Measurements from ENCODE around the gene CREB3L1.

CREB3L1 gene, protein sequence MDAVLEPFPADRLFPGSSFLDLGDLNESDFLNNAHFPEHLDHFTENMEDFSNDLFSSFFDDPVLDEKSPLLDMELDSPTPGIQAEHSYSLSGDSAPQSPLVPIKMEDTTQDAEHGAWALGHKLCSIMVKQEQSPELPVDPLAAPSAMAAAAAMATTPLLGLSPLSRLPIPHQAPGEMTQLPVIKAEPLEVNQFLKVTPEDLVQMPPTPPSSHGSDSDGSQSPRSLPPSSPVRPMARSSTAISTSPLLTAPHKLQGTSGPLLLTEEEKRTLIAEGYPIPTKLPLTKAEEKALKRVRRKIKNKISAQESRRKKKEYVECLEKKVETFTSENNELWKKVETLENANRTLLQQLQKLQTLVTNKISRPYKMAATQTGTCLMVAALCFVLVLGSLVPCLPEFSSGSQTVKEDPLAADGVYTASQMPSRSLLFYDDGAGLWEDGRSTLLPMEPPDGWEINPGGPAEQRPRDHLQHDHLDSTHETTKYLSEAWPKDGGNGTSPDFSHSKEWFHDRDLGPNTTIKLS

GRCh38 chr11:46277622-46278386 is at the start of gene CREB3L1:
Gene CREB3L1 (plus strand): TSS chr11:46277662. CDS start chr11:46278112, 450 bp downstream.
- no peak within 1 kb of the TSS for H3K4me2 ChIP-seq (ENCODE audit: low read length)
- H3F3A ChIP-seq (ENCODE audit: control insufficient read depth, insufficient read depth) = no peaks in the 10 kb centered on the region
- no peaks in the 10 kb centered on the region for H3K9me2 ChIP-seq (replicated peaks; ENCODE audit: control insufficient read depth, low read length)
- H3K9me3 ChIP-seq (ENCODE audit: control insufficient read depth, insufficient read depth, low read length) = no peaks in the 10 kb centered on the region
- no peaks in the 10 kb centered on the region for H3K79me2 ChIP-seq (ENCODE audit: control insufficient read depth, low read length)
- H3K4me1 ChIP-seq (ENCODE audit: control insufficient read depth, low read length) = peaks cover 7% of the 10 kb centered on the region
- no peak within 1 kb of the TSS for H3K4me3 ChIP-seq (ENCODE audit: low read length)
- H3K27me3 ChIP-seq (ENCODE audit: control insufficient read depth, low read length) = peaks cover 40% of the 10 kb centered on the region
- TF ChIP-seq EZH2phosphoT487 (IDR thresholded peaks at IDR 0.05; ENCODE audit: borderline replicate concordance, low read length) = no peak
- TF ChIP-seq, protein P1, sequence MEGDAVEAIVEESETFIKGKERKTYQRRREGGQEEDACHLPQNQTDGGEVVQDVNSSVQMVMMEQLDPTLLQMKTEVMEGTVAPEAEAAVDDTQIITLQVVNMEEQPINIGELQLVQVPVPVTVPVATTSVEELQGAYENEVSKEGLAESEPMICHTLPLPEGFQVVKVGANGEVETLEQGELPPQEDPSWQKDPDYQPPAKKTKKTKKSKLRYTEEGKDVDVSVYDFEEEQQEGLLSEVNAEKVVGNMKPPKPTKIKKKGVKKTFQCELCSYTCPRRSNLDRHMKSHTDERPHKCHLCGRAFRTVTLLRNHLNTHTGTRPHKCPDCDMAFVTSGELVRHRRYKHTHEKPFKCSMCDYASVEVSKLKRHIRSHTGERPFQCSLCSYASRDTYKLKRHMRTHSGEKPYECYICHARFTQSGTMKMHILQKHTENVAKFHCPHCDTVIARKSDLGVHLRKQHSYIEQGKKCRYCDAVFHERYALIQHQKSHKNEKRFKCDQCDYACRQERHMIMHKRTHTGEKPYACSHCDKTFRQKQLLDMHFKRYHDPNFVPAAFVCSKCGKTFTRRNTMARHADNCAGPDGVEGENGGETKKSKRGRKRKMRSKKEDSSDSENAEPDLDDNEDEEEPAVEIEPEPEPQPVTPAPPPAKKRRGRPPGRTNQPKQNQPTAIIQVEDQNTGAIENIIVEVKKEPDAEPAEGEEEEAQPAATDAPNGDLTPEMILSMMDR (IDR thresholded peaks at IDR 0.05; ENCODE audit: low read depth, low read length, poor library complexity, severe bottlenecking) = no peak
- H3K36me3 ChIP-seq (ENCODE audit: control insufficient read depth, low read length) = no peaks in the 10 kb centered on the region
- no peaks in the 10 kb centered on the region for H4K20me1 ChIP-seq (ENCODE audit: control insufficient read depth, insufficient read depth, low read depth, low read length)
- no peak within 1 kb of the TSS for H3K27ac ChIP-seq (ENCODE audit: low read depth, low read length)

- no peak overlapping the region for H3K27ac ChIP-seq (ENCODE audit: low read depth, low read length)
These were observed 48.2 kb upstream of the CREB3L1 start for GRCh38 chr11:46229230-46229629.

DNA sequence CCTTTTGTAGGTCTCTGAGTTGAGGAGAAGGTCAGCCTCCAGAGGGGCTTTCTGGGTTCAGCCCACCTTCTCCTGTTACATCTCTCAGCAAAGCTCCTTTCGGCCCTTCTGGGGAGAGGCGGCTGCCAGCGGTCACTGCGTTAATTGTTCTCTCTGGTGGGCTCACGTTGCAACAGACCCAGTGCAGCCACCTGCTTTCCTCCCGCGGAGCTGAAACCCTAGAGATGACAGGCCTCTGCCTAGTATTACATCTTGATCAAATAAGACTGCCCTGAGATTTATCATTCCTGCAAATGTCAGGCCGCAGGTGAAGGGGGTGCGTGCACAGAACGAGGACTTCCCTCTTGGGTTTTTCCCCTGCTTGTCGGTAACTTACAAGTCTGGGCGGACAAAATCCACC is 43.2 kb upstream of the CREB3L1 start:
- H3K4me3 ChIP-seq (ENCODE audit: low read length) = no peak overlapping the region
- H3K9me2 ChIP-seq (replicated peaks; ENCODE audit: control insufficient read depth, low read length) = no peaks in the 10 kb centered on the region
- no peaks in the 10 kb centered on the region; the same call in 1 of the 2 replicates for H3F3A ChIP-seq (ENCODE audit: control insufficient read depth, insufficient read depth)
- peaks cover 30% of the 10 kb centered on the region for H3K27me3 ChIP-seq (ENCODE audit: control insufficient read depth, low read length)
- H3K27ac ChIP-seq (ENCODE audit: low read depth, low read length) = no peak overlapping the region
- no peak overlapping the region for H3K4me2 ChIP-seq (ENCODE audit: low read length)
- no peaks in the 10 kb centered on the region for H4K20me1 ChIP-seq (ENCODE audit: control insufficient read depth, insufficient read depth, low read depth, low read length)
- H3K9me3 ChIP-seq (ENCODE audit: control insufficient read depth, insufficient read depth, low read length) = no peaks in the 10 kb centered on the region
- H3K36me3 ChIP-seq (ENCODE audit: control insufficient read depth, low read length) = no peaks in the 10 kb centered on the region
- H3K79me2 ChIP-seq (ENCODE audit: control insufficient read depth, low read length) = no peaks in the 10 kb centered on the region
- H3K4me1 ChIP-seq (ENCODE audit: control insufficient read depth, low read length) = peaks cover 10% of the 10 kb centered on the region
- TF ChIP-seq, protein P1 (IDR thresholded peaks at IDR 0.05; ENCODE audit: low read depth, low read length, poor library complexity, severe bottlenecking) = no peak
- no peak for TF ChIP-seq EZH2phosphoT487 (IDR thresholded peaks at IDR 0.05; ENCODE audit: borderline replicate concordance, low read length)

More at GRCh38 chr11:46229230-46229629, 48.2 kb upstream of the CREB3L1 start:
- Histone ChIP-seq H3K27me3 (ENCODE audit: control insufficient read depth, low read length) (peaks cover 9% of the 10 kb centered on the region), H3F3A (ENCODE audit: control insufficient read depth, insufficient read depth) (no peaks in the 10 kb centered on the region), H3K9me3 (ENCODE audit: control insufficient read depth, insufficient read depth, low read length) (no peaks in the 10 kb centered on the region), H3K4me1 (ENCODE audit: control insufficient read depth, low read length) (no peaks in the 10 kb centered on the region), H4K20me1 (ENCODE audit: control insufficient read depth, insufficient read depth, low read depth, low read length) (no peaks in the 10 kb centered on the region), H3K4me3 (ENCODE audit: low read length) (no peak overlapping the region), H3K36me3 (ENCODE audit: control insufficient read depth, low read length) (no peaks in the 10 kb centered on the region), H3K79me2 (ENCODE audit: control insufficient read depth, low read length) (no peaks in the 10 kb centered on the region), H3K4me2 (ENCODE audit: low read length) (no peak overlapping the region), H3K9me2 (replicated peaks; ENCODE audit: control insufficient read depth, low read length) (no peaks in the 10 kb centered on the region)
- TF ChIP-seq, protein P1 (IDR thresholded peaks at IDR 0.05; ENCODE audit: low read depth, low read length, poor library complexity, severe bottlenecking) = no peak
- TF ChIP-seq EZH2phosphoT487 (IDR thresholded peaks at IDR 0.05; ENCODE audit: borderline replicate concordance, low read length) = no peak

All from DOHH2 (cell line).